Lower leg skin (tissue), 4 donors: Measurements from ENCODE around the gene HFM1. TPM values are rescaled to one million over a fixed set of nuclear protein-coding genes. Genes with fewer than 3 reads are reported as not detected.
"Not testable (repeated sequence)": the region's sequence is repeated elsewhere in the genome, so short reads cannot be mapped to it uniquely, and the experiment has no call there.

Experiments
- DNase-seq, 2 donors: peaks; one replicate each; pipeline ENCODE4 v3.0.0-alpha.2; 2019; ENCODE audit warnings: low spot score in 2 of 2
- H3K4me3 ChIP-seq: fragments of 200-600 bp; sonication (generic); 2 replicates; pipeline ENCODE4 v1.5.1; 2017; ENCODE audit warnings: mild to moderate bottlenecking, low read depth; ENCODE audit not compliant: poor library complexity, severe bottlenecking
- POLR2A ChIP-seq, 2 donors: fragments of 450-650 bp; IDR thresholded peaks; one replicate each; pipeline ENCODE4 v1.6.1; 2016 to 2017; ENCODE audit warnings: antibody characterized with exemption in 2 of 2, mild to moderate bottlenecking in 1 of 2, moderate library complexity in 1 of 2
- WGBS, 2 donors: methylation state at CpG; one replicate each; pipeline ENCODE4 v1.1.5; 2018; 5-methylcytosine and 5-hydroxymethylcytosine counted together
- intact Hi-C: fragments of 100-400 bp; cut with DNase I; formaldehyde crosslinking; loops from one replicate; pipeline ENCODE4 v1.15.0; 2023; ENCODE audit warnings: low total_unique reads
- total RNA-seq, 4 donors: library from RNA; depleted of rRNA; stranded (reverse); fragments of >200 nt; gene quantifications; one replicate each; pipeline ENCODE4 v1.1.0, GENCODE V29; 2016
- TF ChIP-seq, protein P1 (sequence below), 3 donors: fragments of 450-650 bp; IDR thresholded peaks; one replicate each; pipeline ENCODE4 v1.5.1; 2016; ENCODE audit warnings: antibody characterized with exemption in 3 of 3, mild to moderate bottlenecking in 3 of 3, moderate library complexity in 2 of 3

The HFM1 gene
- total RNA-seq, 4 donors from 2014 or later, result 0.11 to 0.29 (median 0.22) TPM; not detected in 1

DNA sequence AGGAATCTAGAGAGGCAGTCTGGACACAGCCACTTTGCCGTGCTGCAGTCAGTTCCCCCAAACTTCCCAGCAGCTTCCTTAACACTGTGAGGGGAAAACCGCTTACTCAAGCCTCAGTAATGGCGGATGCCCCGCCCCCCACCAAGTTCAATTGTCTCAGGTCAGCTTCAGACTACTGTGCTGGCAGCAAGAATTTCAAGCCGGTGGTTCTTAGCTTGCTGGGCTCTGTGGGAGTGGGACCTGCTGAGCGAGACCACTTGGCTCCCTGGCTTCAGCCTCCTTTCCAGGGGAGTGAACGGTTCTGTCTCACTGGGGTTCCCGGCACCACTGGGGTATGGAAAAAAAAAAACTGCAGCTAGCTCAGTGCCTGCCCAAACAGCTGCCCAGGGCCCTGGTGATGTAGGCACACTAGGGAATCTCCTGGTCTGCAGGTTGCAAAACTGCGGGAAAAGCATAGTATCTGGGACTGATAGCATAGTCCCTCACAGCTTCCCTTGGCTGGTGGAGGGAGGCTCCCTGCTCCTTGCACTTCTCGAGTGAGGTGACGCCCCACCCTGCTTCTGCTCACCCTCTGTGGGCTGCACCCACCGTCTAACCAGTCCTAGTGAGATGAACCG, 23.7 kb upstream of the HFM1 start:
- TF ChIP-seq, protein P1, sequence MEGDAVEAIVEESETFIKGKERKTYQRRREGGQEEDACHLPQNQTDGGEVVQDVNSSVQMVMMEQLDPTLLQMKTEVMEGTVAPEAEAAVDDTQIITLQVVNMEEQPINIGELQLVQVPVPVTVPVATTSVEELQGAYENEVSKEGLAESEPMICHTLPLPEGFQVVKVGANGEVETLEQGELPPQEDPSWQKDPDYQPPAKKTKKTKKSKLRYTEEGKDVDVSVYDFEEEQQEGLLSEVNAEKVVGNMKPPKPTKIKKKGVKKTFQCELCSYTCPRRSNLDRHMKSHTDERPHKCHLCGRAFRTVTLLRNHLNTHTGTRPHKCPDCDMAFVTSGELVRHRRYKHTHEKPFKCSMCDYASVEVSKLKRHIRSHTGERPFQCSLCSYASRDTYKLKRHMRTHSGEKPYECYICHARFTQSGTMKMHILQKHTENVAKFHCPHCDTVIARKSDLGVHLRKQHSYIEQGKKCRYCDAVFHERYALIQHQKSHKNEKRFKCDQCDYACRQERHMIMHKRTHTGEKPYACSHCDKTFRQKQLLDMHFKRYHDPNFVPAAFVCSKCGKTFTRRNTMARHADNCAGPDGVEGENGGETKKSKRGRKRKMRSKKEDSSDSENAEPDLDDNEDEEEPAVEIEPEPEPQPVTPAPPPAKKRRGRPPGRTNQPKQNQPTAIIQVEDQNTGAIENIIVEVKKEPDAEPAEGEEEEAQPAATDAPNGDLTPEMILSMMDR (IDR thresholded peaks at IDR 0.05), result no peak
- TF ChIP-seq POLR2A (IDR thresholded peaks at IDR 0.05), result no peak
- intact Hi-C loops, result no loop called here
- 68 to 78% methylated on average over 7 to 11 of the region's 13 CpGs for WGBS, 2 donors
- no peak overlapping the region for H3K4me3 ChIP-seq
- no peak for DNase-seq

DNA sequence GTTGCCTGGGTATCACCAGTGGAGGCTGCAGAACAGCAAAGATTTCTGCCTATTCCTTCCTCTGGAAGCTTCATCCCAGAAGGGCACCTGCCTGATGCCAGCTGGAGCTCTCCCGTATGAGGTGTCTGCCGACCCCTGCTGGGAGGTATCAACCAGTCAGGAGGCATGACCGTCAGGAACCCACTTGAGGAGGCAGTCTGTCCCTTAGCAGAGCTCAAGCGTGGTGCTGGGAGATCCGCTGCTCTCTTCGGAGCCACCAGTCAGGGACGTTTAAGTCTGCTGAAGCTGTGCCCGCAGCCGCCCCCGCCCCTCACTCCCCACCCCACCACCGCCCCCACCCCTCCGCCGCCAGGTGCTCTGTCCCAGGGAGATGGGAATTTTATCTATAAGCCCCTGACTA, 23.1 kb upstream of the HFM1 start:
- no peak for TF ChIP-seq POLR2A (IDR thresholded peaks at IDR 0.05)
- TF ChIP-seq, protein P1 (IDR thresholded peaks at IDR 0.05), result no peak
- H3K4me3 ChIP-seq, result no peak overlapping the region
- 72 to 93% methylated on average over 4 to 13 of the region's 13 CpGs for WGBS, 2 donors
- DNase-seq, result no peak
- intact Hi-C loops, result no loop called here

DNA sequence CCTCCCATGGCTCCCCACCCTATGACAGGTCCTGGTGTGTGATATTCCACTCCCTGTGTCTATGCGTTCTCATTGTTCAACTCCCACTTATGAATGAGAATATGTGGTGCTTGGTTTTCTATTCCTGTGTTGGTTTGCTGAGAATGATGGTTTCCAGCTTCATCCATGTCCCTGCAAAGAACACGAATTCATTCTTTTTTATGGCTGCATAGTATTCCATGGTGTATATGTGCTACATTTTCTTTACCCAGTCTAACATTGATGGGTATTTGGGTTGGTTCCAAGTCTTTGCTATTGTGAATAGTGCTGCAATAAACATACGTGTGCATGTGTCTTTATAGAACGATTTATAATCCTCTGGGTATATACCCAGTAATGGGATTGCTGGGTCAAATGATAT, 17.9 kb upstream of the HFM1 start:
- H3K4me3 ChIP-seq, DNase-seq, intact Hi-C loops: not testable (repeated sequence)
- WGBS, 2 donors, result 91% methylated on average over 4 of the region's 4 CpGs

DNA sequence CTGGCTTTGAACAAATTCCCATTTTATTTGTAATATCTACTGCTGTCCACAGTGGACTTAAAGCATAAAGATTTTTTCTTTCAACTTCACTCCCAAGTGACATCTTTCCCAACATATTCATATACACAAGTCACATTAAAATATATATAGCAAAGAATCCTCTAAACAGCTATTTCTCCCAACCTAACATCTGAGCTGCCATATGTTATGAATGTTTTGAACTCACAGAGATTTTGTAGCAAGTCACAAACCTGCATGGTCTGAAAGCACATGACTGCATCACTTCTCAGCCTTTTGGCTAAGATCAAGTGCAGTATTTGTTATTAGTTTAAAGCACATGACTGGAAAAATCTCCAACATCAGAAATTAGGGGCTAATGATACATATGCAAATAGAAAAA, 7.7 kb upstream of the HFM1 start:
- no peak for TF ChIP-seq POLR2A (IDR thresholded peaks at IDR 0.05)
- TF ChIP-seq, protein P1 (IDR thresholded peaks at IDR 0.05), result no peak
- no peak for DNase-seq
- intact Hi-C loops, result no loop called here
- no peak overlapping the region for H3K4me3 ChIP-seq

DNA sequence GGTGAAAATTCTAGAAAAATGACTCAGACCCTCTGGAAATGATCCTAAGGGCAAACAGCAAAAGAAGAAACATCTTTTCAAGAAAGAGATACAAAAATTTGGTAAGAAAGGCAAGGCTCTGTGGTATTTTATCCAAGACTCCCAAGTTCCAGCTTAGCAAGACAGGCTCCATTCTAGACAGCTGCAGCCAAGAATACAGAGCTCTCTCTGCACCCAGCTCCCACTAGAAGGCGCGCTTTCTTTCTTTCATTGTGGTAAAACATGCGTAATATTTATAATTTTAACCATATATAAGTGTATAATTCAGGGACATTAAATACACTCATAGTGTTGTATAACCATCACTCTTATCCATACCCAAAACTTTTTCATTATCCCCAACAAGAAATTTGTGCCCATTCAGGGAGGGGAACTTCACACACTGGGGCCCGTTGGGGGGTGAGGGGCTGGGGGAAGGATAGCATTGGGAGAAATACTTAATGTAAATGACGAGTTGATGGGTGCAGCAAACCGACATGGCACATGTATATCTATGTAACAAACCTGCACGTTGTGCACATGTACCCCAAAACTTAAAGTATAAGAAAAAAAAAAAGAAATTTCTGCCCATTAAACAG, 2.2 kb upstream of the HFM1 start:
- intact Hi-C loops, result no loop called here
- DNase-seq, result no peak
- 65 to 75% methylated on average over 7 of the region's 7 CpGs for WGBS, 2 donors
- TF ChIP-seq, protein P1 (IDR thresholded peaks at IDR 0.05), result no peak
- TF ChIP-seq POLR2A (IDR thresholded peaks at IDR 0.05), result no peak
- H3K4me3 ChIP-seq, result no peak overlapping the region

DNA sequence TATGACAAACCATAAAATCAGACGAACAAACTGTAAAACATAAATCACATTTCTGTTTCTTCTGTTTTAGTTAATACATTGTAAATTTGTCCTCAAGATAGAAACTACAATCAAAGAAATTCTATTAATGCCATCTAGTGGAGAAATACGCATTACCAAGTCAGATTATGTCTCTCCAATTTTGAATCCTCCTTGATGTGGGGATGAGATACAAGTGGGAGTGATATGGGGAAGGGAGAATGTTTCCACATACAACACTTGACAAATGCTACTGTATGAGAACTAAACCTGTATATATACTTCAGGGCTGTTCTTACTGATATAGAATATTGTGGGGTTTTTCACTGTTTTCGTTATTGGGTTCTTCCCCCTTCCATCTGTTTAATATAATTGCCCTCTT, 2.6 kb downstream of the HFM1 start:
- intact Hi-C loops, result no loop called here
- WGBS, 2 donors, result 33 to 37% methylated on average over 3 of the region's 3 CpGs
- DNase-seq, result no peak
- H3K4me3 ChIP-seq, result no peak overlapping the region
- TF ChIP-seq, protein P1 (IDR thresholded peaks at IDR 0.05), result no peak
- TF ChIP-seq POLR2A (IDR thresholded peaks at IDR 0.05), result no peak
